HepG2 (cell line): ENCODE results near the gene SLIT3. TPM values are rescaled to one million over a fixed set of nuclear protein-coding genes. Genes with fewer than 3 reads are reported as not detected.

Experiments
- ATAC-seq: fragments of 200-7000 bp; cut with Tn5 transposase; 3 replicates; pipeline ENCODE4 v1.9.1; 2020; ENCODE audit warnings: mild to moderate bottlenecking, moderate library complexity
- BruUV-seq: library from RNA; stranded (reverse); fragments of 400-500 nt; replicated peaks from 2 replicates; lab custom pipeline; 2021; lab: Mats Ljungman, UMichigan
- CTCF ChIA-PET: fragments of 300-600 bp; formaldehyde crosslinking; extraction: SDS; loops from one replicate; lab custom pipeline; 2021; ENCODE audit warnings: low total read pairs, inconsistent platforms, low intra/inter-chr PET ratio; lab: Yijun Ruan, JAX
- POLR2A ChIA-PET: fragments of 350-600 bp; sonication (Branson Sonifier 250); formaldehyde crosslinking; loops from one replicate; lab custom pipeline; 2020; ENCODE audit warnings: antibody characterized with exemption, inconsistent platforms; lab: Yijun Ruan, JAX
- DNase-seq: peaks from one replicate; pipeline ENCODE4 v3.0.0-alpha.2; 2015; ENCODE audit warnings: low spot score
- FAIRE-seq: peaks from 3 replicates; lab custom pipeline; 2011; peaks lifted over from hg19 to GRCh38; lab: Jason Lieb, UNC
- H2AFZ ChIP-seq: one replicate; pipeline ENCODE4 v1.6.1; 2011; ENCODE audit warnings: low read length, inconsistent platforms
- H3K27ac ChIP-seq: fragments of 300-600 bp; 3 replicates; pipeline ENCODE4 v1.8.0; 2011; ENCODE audit warnings: mixed run types, mild to moderate bottlenecking, mixed read lengths, low read length, inconsistent platforms; ENCODE audit not compliant: insufficient read depth; ENCODE audit errors: extremely low read length
- H3K27me3 ChIP-seq, 2 experiments: fragments of 200-600 bp in 1 of 2; 2 replicates in 1 of 2; 3 replicates in 1 of 2; pipeline versions ENCODE4 v1.6.0 to v1.8.0; 2011; ENCODE audit warnings: low read length in 2 of 2, mild to moderate bottlenecking in 2 of 2, moderate library complexity in 2 of 2, inconsistent platforms in 1 of 2; ENCODE audit not compliant: insufficient read depth in 2 of 2, control insufficient read depth in 1 of 2
- H3K36me3 ChIP-seq, 2 experiments: fragments of 200-600 bp in 1 of 2; replicated peaks in 1 of 2; 2 replicates in 1 of 2; 3 replicates in 1 of 2; pipeline versions ENCODE4 v1.5.1 to v1.8.0; 2011; ENCODE audit warnings: low read length in 2 of 2, inconsistent platforms in 1 of 2; ENCODE audit not compliant: insufficient read depth in 2 of 2, control insufficient read depth in 1 of 2
- H3K4me1 ChIP-seq: 2 replicates; pipeline ENCODE4 v1.5.1; 2012; ENCODE audit warnings: low read length, inconsistent platforms; ENCODE audit not compliant: insufficient read depth
- H3K4me2 ChIP-seq: 2 replicates; pipeline ENCODE4 v1.6.0; 2011; ENCODE audit warnings: low read depth, low read length, inconsistent platforms
- H3K4me3 ChIP-seq, 3 experiments: fragments of 200-600 bp in 1 of 3; sonication (generic), shearing (Covaris generic) in 1 of 3; replicated peaks in 1 of 3; 2 replicates each; pipeline ENCODE4 v1.5.1; 2011 to 2016; ENCODE audit warnings: low read length in 3 of 3, inconsistent platforms in 2 of 3, low read depth in 2 of 3, mild to moderate bottlenecking in 2 of 3, control low read depth in 1 of 3, mixed read lengths in 1 of 3; ENCODE audit not compliant: insufficient read depth in 1 of 3
- H3K79me2 ChIP-seq: one replicate; pipeline ENCODE4 v1.6.1; 2011; ENCODE audit warnings: low read length, inconsistent platforms; ENCODE audit not compliant: insufficient read depth
- H3K9ac ChIP-seq: 2 replicates; pipeline ENCODE4 v1.6.0; 2011; ENCODE audit warnings: mild to moderate bottlenecking, low read depth, low read length, inconsistent platforms; ENCODE audit not compliant: insufficient read depth
- H3K9me3 ChIP-seq: 2 replicates; pipeline ENCODE4 v1.5.1; 2012; ENCODE audit warnings: mild to moderate bottlenecking, low read length
- H4K20me1 ChIP-seq: 2 replicates; pipeline ENCODE4 v1.6.0; 2011; ENCODE audit warnings: inconsistent platforms, mild to moderate bottlenecking, low read length, moderate library complexity; ENCODE audit not compliant: insufficient read depth
- MYNN ChIP-seq: sonication (generic); formaldehyde crosslinking; IDR thresholded peaks from 2 replicates; pipeline ENCODE4 v1.4.0; 2020; ENCODE audit warnings: mild to moderate bottlenecking, low read depth, missing genetic modification reagents
- SMARCC2 ChIP-seq: fragments of 450-650 bp; IDR thresholded peaks from 2 replicates; pipeline ENCODE4 v1.6.1; 2017; ENCODE audit warnings: antibody characterized with exemption, mild to moderate bottlenecking
- SOX5 ChIP-seq: IDR thresholded peaks from 2 replicates; pipeline ENCODE4 v1.6.1; 2016; ENCODE audit warnings: borderline replicate concordance
- SP140L ChIP-seq: sonication (generic); formaldehyde crosslinking; IDR thresholded peaks from 2 replicates; pipeline ENCODE4 v1.4.0; 2020; ENCODE audit warnings: missing genetic modification reagents, borderline replicate concordance
- THAP9 ChIP-seq: sonication (generic); formaldehyde crosslinking; IDR thresholded peaks from 2 replicates; pipeline ENCODE4; 2020; ENCODE audit warnings: missing genetic modification reagents, mild to moderate bottlenecking, borderline replicate concordance
- ZNF407 ChIP-seq: sonication (generic); formaldehyde crosslinking; IDR thresholded peaks from one replicate; pipeline ENCODE4 v1.5.1; 2020; ENCODE audit warnings: mild to moderate bottlenecking, missing genetic modification reagents; ENCODE audit errors: not compliant biosample characterization
- ZNF512B ChIP-seq: sonication (generic); formaldehyde crosslinking; IDR thresholded peaks from 2 replicates; pipeline ENCODE4 v1.5.1; 2020; ENCODE audit warnings: missing genetic modification reagents, mild to moderate bottlenecking, borderline replicate concordance
- ZNF703 ChIP-seq: sonication (generic); formaldehyde crosslinking; IDR thresholded peaks from 2 replicates; pipeline ENCODE4 v1.5.1; 2020; ENCODE audit warnings: missing genetic modification reagents, mild to moderate bottlenecking, moderate library complexity, borderline replicate concordance
- WGBS: methylation state at CpG from one replicate; pipeline ENCODE4 v1.1.6; 2017; ENCODE audit warnings: low lambda C conversion rate; 5-methylcytosine and 5-hydroxymethylcytosine counted together
- in situ Hi-C: cut with HindIII; loops from 2 replicates; pipeline ENCODE4 v1.10.0; 2017; ENCODE audit warnings: low pct_unique_long_range_greater_than_20kb; ENCODE audit not compliant: extremely low pct_ligation_motif_present
- intact Hi-C: fragments of 100-400 bp; cut with micrococcal nuclease; formaldehyde crosslinking; loops from one replicate; pipeline ENCODE4 v1.10.0; 2022; ENCODE audit not compliant: unreplicated experiment
- polyA plus RNA-seq, 8 experiments: library from polyadenylated mRNA; depleted of rRNA in 3 of 8; stranded (reverse) in 7 of 8; unstranded in 1 of 8; fragments of >200 nt; fragmentation: Illumina TruSeq in 4 of 8; extraction: Trizol in 4 of 8; gene quantifications; 2 replicates each; pipeline versions ENCODE4 v1.2.1 to v1.2.3, GENCODE V29; 2011 to 2016; ENCODE audit warnings: low read depth in 4 of 8, missing spikeins in 1 of 8, mixed read lengths in 1 of 8; ENCODE audit not compliant: insufficient read depth in 1 of 8
- total RNA-seq, 5 experiments: library from RNA; depleted of rRNA; stranded (reverse); fragments of >200 nt; fragmentation: Illumina TruSeq; extraction: Trizol; gene quantifications; 2 replicates each; pipeline ENCODE4 v1.2.3, GENCODE V29; 2016; ENCODE audit warnings: low read depth in 1 of 5

The SLIT3 gene
- total and polyA plus RNA-seq, 2 of the 13 experiments (the other 11 are each of a cell fraction or from before 2014, with no cell fraction given) = not detected

GRCh38 chr5:169283887-169284286 is 17.1 kb downstream of the SLIT3 start:
- WGBS = 4% methylated on average over 6 of the region's 6 CpGs
- Histone ChIP-seq H3K4me2 (no peak overlapping the region), H3K36me3 (no peaks in the 10 kb centered on the region), H4K20me1 (no peaks in the 10 kb centered on the region), H3K27ac (no peak overlapping the region), H3K4me1 (no peaks in the 10 kb centered on the region), H3K9me3 (no peaks in the 10 kb centered on the region), H3K4me3 (no peak overlapping the region), H2AFZ (no peak overlapping the region), H3K9ac (no peak overlapping the region), H3K79me2 (no peaks in the 10 kb centered on the region), H3K27me3 (no peaks in the 10 kb centered on the region)
- ATAC-seq (no peak), FAIRE-seq (no peak), DNase-seq (no peak)
- no TSS peak for BruUV-seq
- CTCF ChIA-PET = no interaction called here
- intact Hi-C loops = no loop called here
- in situ Hi-C loops = no loop called here
- POLR2A ChIA-PET = no interaction called here
- TF ChIP-seq ZNF512B (CRISPR knock-in tag) = no peak
- no peak for TF ChIP-seq SOX5
- no peak for TF ChIP-seq ZNF703 (CRISPR knock-in tag)
- no peak for TF ChIP-seq SMARCC2
- no peak for TF ChIP-seq ZNF407
- no peak for TF ChIP-seq SP140L
- no peak for TF ChIP-seq MYNN (CRISPR knock-in tag)
- TF ChIP-seq THAP9 (CRISPR knock-in tag) = no peak
